ENCODE data around the gene DCAKD.

DNA sequence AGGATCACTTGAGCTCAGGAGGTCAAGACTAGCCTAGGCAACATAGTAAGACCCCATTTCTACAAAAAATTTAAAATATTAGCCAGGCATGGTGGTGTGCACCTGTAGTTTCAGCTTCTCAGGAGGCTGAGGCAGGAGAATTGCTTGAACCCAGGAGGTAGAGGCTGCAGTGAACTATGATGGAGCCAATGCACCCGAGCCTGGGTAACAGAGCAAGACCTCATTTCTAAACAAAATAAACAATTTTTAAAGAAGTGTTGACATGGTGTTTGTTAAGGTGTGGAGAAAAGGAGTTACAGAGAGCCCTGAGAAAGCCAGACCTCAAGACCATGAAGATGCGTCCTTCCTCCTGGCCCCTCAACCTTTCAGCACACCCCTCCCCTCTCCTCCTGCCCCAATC, 45.7 kb downstream of the DCAKD start:
- TF ChIP-seq, protein P1, sequence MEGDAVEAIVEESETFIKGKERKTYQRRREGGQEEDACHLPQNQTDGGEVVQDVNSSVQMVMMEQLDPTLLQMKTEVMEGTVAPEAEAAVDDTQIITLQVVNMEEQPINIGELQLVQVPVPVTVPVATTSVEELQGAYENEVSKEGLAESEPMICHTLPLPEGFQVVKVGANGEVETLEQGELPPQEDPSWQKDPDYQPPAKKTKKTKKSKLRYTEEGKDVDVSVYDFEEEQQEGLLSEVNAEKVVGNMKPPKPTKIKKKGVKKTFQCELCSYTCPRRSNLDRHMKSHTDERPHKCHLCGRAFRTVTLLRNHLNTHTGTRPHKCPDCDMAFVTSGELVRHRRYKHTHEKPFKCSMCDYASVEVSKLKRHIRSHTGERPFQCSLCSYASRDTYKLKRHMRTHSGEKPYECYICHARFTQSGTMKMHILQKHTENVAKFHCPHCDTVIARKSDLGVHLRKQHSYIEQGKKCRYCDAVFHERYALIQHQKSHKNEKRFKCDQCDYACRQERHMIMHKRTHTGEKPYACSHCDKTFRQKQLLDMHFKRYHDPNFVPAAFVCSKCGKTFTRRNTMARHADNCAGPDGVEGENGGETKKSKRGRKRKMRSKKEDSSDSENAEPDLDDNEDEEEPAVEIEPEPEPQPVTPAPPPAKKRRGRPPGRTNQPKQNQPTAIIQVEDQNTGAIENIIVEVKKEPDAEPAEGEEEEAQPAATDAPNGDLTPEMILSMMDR (IDR thresholded peaks at IDR 0.05; ENCODE audit: control extremely low read depth in 1 of 3, insufficient read depth in 1 of 3, low read depth in 1 of 3, low read length in 3 of 3), result no peak
- TF ChIP-seq CHD2 (IDR thresholded peaks at IDR 0.05; ENCODE audit: low read length) (no peak), GTF2F1 (IDR thresholded peaks at IDR 0.05; ENCODE audit: borderline replicate concordance, low read depth, low read length) (no peak), POLR2AphosphoS5 (IDR thresholded peaks at IDR 0.05; ENCODE audit: low read depth, low read length) (no peak), SP1 (IDR thresholded peaks at IDR 0.05; ENCODE audit: low read depth, low read length) (no peak), ATF3 (IDR thresholded peaks at IDR 0.05; ENCODE audit: insufficient read depth, low read depth, low read length) (no peak), CHD1 (IDR thresholded peaks at IDR 0.05; ENCODE audit: low read depth, low read length) (no peak), HDAC6 (IDR thresholded peaks at IDR 0.05; ENCODE audit: low read depth, low read length) (no peak), POLR2A (IDR thresholded peaks at IDR 0.05; ENCODE audit: control extremely low read depth in 1 of 2, low read depth in 2 of 2, low read length in 2 of 2) (no peak), ATF2 (IDR thresholded peaks at IDR 0.05; ENCODE audit: low read length) (no peak), CREB1 (IDR thresholded peaks at IDR 0.05) (no peak), CBX8 (IDR thresholded peaks at IDR 0.05; ENCODE audit: borderline replicate concordance, low read depth, low read length) (no peak), ASH2L (IDR thresholded peaks at IDR 0.05; ENCODE audit: low read length) (no peak), KDM5A (IDR thresholded peaks at IDR 0.05; ENCODE audit: low read length) (no peak)
